Keratinocyte (primary cell): ENCODE data around the gene SNN. TPM values are rescaled to one million over a fixed set of nuclear protein-coding genes. Genes with fewer than 3 reads are reported as not detected.

ENCODE experiments used
- DNase-seq: peaks from one replicate; pipeline ENCODE4 v3.0.0-alpha.2; 2011; ENCODE audit warnings: low read depth, missing footprints, low spot score
- FAIRE-seq: peaks from 2 replicates; lab custom pipeline; 2011; peaks lifted over from hg19 to GRCh38; lab: Jason Lieb, UNC
- H2AFZ ChIP-seq: 2 replicates; pipeline ENCODE4 v1.6.0; 2012; ENCODE audit warnings: low read length, control low read depth, inconsistent platforms; ENCODE audit not compliant: control insufficient read depth
- H3K27ac ChIP-seq: 2 replicates; pipeline ENCODE4 v1.5.1; 2011; ENCODE audit warnings: low read length; ENCODE audit not compliant: control insufficient read depth, insufficient read depth
- H3K27me3 ChIP-seq: 3 replicates; pipeline ENCODE4 v1.6.0; 2011; ENCODE audit warnings: low read length; ENCODE audit not compliant: control insufficient read depth, insufficient read depth; ENCODE audit errors: extremely low read depth
- H3K36me3 ChIP-seq, 2 experiments: 2 replicates in 1 of 2; 3 replicates in 1 of 2; pipeline ENCODE4 v1.5.1; 2011; ENCODE audit warnings: low read length in 2 of 2, mild to moderate bottlenecking in 1 of 2; ENCODE audit not compliant: control insufficient read depth in 2 of 2, insufficient read depth in 2 of 2; ENCODE audit errors: extremely low read depth in 1 of 2
- H3K4me1 ChIP-seq: 3 replicates; pipeline ENCODE4 v1.5.1; 2011; ENCODE audit warnings: low read length; ENCODE audit not compliant: control insufficient read depth, insufficient read depth; ENCODE audit errors: extremely low read depth
- H3K4me2 ChIP-seq: 3 replicates; pipeline ENCODE4 v1.6.0; 2011; ENCODE audit warnings: low read depth, low read length; ENCODE audit not compliant: control insufficient read depth, insufficient read depth; ENCODE audit errors: extremely low read depth
- H3K4me3 ChIP-seq, 3 experiments: fragments of 200-600 bp in 1 of 3; sonication (generic) in 1 of 3; 2 replicates in 2 of 3; 3 replicates in 1 of 3; pipeline ENCODE4 v1.5.1; 2011 to 2016; ENCODE audit warnings: low read length in 3 of 3, mild to moderate bottlenecking in 3 of 3, control low read depth in 2 of 3, inconsistent platforms in 1 of 3, low read depth in 1 of 3, mixed read lengths in 1 of 3, mixed run types in 1 of 3, moderate library complexity in 1 of 3; ENCODE audit not compliant: control insufficient read depth in 2 of 3, insufficient read depth in 2 of 3; ENCODE audit errors: extremely low read depth in 1 of 3
- H3K79me2 ChIP-seq: 2 replicates; pipeline ENCODE4 v1.6.0; 2012; ENCODE audit warnings: low read length; ENCODE audit not compliant: control insufficient read depth, insufficient read depth
- H3K9ac ChIP-seq: 3 replicates; pipeline ENCODE4 v1.6.0; 2011; ENCODE audit warnings: low read length; ENCODE audit not compliant: control insufficient read depth, insufficient read depth; ENCODE audit errors: extremely low read depth
- H3K9me1 ChIP-seq: 3 replicates; pipeline ENCODE4 v1.6.0; 2011; ENCODE audit warnings: low read length; ENCODE audit not compliant: control insufficient read depth, insufficient read depth; ENCODE audit errors: extremely low read depth
- H3K9me3 ChIP-seq: 2 replicates; pipeline ENCODE4 v1.5.1; 2012; ENCODE audit warnings: low read depth, low read length; ENCODE audit not compliant: control insufficient read depth
- H4K20me1 ChIP-seq: 3 replicates; pipeline ENCODE4 v1.6.0; 2011; ENCODE audit warnings: low read length; ENCODE audit not compliant: control insufficient read depth, insufficient read depth; ENCODE audit errors: extremely low read depth
- CTCF ChIP-seq, 3 experiments: IDR thresholded peaks in 1 of 3; conservative IDR thresholded peaks in 1 of 3; optimal IDR thresholded peaks in 1 of 3; 2 replicates in 2 of 3; 3 replicates in 1 of 3; pipeline versions ENCODE3 to v1.5.1; 2011; ENCODE audit warnings: low read length in 3 of 3, mild to moderate bottlenecking in 3 of 3, moderate library complexity in 2 of 3, control low read depth in 1 of 3, inconsistent platforms in 1 of 3; ENCODE audit not compliant: insufficient read depth in 2 of 3; ENCODE audit errors: extremely low read depth in 1 of 3
- EZH2 ChIP-seq: IDR thresholded peaks from one replicate; pipeline ENCODE4 v1.6.1; 2012; ENCODE audit warnings: inconsistent platforms, mild to moderate bottlenecking, low read length, moderate library complexity
- dilution Hi-C: fragments of 300-500 bp; cut with MboI; formaldehyde crosslinking; loops from one replicate; pipeline ENCODE4 v1.7.0; 2020; ENCODE audit warnings: low sequenced_read_pairs; ENCODE audit not compliant: extremely low pct_ligation_motif_present
- polyA plus RNA-seq, 5 experiments: library from polyadenylated mRNA; depleted of rRNA in 3 of 5; stranded (reverse) in 3 of 5; stranded (forward) in 1 of 5; unstranded in 1 of 5; fragments of >200 nt; gene quantifications; 1 replicate in 1 of 5; 2 replicates in 3 of 5; 3 replicates in 1 of 5; pipeline versions ENCODE4 v1.2.1 to v1.2.3, GENCODE V29; 2011 to 2012; ENCODE audit warnings: missing spikeins in 2 of 5, low read depth in 1 of 5, low replicate concordance in 1 of 5

The SNN gene
- polyA plus RNA-seq, 1 donor (not counting 4 experiments of a cell fraction or from before 2014, with no cell fraction given) = 15.9 TPM

- Histone ChIP-seq H3K9me1 (no peaks in the 10 kb centered on the region), H3K36me3 (no peaks in the 10 kb centered on the region), H4K20me1 (no peaks in the 10 kb centered on the region), H3K9ac (no peak overlapping the region), H3K27ac (no peak overlapping the region), H2AFZ (no peak overlapping the region), H3K4me2 (no peak overlapping the region), H3K27me3 (no peaks in the 10 kb centered on the region), H3K9me3 (no peaks in the 10 kb centered on the region), H3K4me1 (peaks cover 18% of the 10 kb centered on the region), H3K79me2 (no peaks in the 10 kb centered on the region), H3K4me3 (no peak overlapping the region)
- dilution Hi-C loops = no loop called here
- DNase-seq (no peak), FAIRE-seq (no peak)
- TF ChIP-seq CTCF (optimal IDR thresholded peaks at IDR 0.05 in 1 of 3, IDR thresholded peaks at IDR 0.05 in 1 of 3, conservative IDR thresholded peaks at IDR 0.05 in 1 of 3; ENCODE audit: extremely low read depth in 1 of 3, insufficient read depth in 2 of 3, low read length in 3 of 3) = no peak
- TF ChIP-seq EZH2 = no peak
Observed at GRCh38 chr16:11662582-11662981, 5.7 kb upstream of the SNN start.

- dilution Hi-C loops = no loop called here
- Histone ChIP-seq H3K9me3 (no peaks in the 10 kb centered on the region), H3K9me1 (no peaks in the 10 kb centered on the region), H2AFZ (no peak overlapping the region), H3K4me3 (no peak overlapping the region), H3K79me2 (peaks cover 2% of the 10 kb centered on the region), H3K27ac (no peak overlapping the region), H3K36me3 (no peaks in the 10 kb centered on the region), H3K9ac (no peak overlapping the region), H4K20me1 (no peaks in the 10 kb centered on the region), H3K27me3 (no peaks in the 10 kb centered on the region), H3K4me1 (no peaks in the 10 kb centered on the region), H3K4me2 (no peak overlapping the region)
- TF ChIP-seq EZH2 (no peak), CTCF (optimal IDR thresholded peaks at IDR 0.05 in 1 of 3, IDR thresholded peaks at IDR 0.05 in 1 of 3, conservative IDR thresholded peaks at IDR 0.05 in 1 of 3; ENCODE audit: extremely low read depth in 1 of 3, insufficient read depth in 2 of 3, low read length in 3 of 3) (no peak)
- DNase-seq (no peak), FAIRE-seq (no peak)
Observed at GRCh38 chr16:11665071-11665491, 3.2 kb upstream of the SNN start.
